ENCODE measurements around the gene STARD13. TPM values are rescaled to one million over a fixed set of nuclear protein-coding genes. Genes with fewer than 3 reads are reported as not detected.

STARD13 gene
- total RNA-seq, 1 experiment from 2014 or later: 4.1 TPM

DNA sequence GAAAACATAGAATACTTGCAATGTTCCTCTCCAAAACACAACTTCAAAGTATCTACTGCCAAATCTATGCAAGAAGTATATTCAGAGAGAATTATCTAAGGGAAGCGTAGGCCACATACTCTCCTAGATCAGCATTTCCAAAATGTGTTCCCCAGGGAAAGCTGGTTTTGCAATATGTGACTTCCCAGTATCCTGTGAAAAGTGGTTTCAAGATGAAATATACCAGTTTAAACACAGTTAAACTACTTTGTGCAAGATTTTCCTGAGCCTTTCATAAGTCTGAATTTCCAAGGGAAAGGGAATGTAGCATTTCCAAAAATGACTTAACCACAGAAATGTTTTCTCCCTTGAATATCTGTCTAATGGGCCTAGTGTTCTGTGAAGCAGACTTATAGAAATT, 7.6 kb downstream of the STARD13 start:
- ChIA-PET RAD21 (ENCODE audit: low non-redundant PET in 1 of 2, low total read pairs in 2 of 2, uncharacterized antibody in 2 of 2, unreplicated experiment in 2 of 2) (no interaction called here), POLR2A (no interaction called here), CTCF (no interaction called here)
- DNase-seq (ENCODE audit: low read depth, low spot score): no peak
- Histone ChIP-seq H3K4me1 (ENCODE audit: control insufficient read depth in 1 of 2, insufficient read depth in 2 of 2, low read length in 2 of 2) (peaks cover 8 to 26% of the 10 kb centered on the region in 2 experiments), H2AFZ (ENCODE audit: low read depth, low read length, poor library complexity, severe bottlenecking) (no peak overlapping the region), H3K79me2 (ENCODE audit: insufficient read depth, low read length) (no peaks in the 10 kb centered on the region), H3K27ac (ENCODE audit: low read depth, low read length) (no peak overlapping the region), H3K27me3 (ENCODE audit: insufficient read depth, low read length) (no peaks in the 10 kb centered on the region), H3K4me2 (ENCODE audit: low read length) (no peak overlapping the region), H3K4me3 (replicated peaks in 1 of 2; ENCODE audit: low read depth in 1 of 2, low read length in 2 of 2) (no peak overlapping the region), H3K9me3 (ENCODE audit: control insufficient read depth in 1 of 2, insufficient read depth in 1 of 2, low read depth in 1 of 2, low read length in 2 of 2) (no peaks in the 10 kb centered on the region), H3K9me2 (ENCODE audit: insufficient read depth) (no peaks in the 10 kb centered on the region), H3K9ac (ENCODE audit: low read length) (no peak overlapping the region), H3K36me3 (ENCODE audit: control insufficient read depth in 1 of 2, insufficient read depth in 2 of 2, low read length in 2 of 2) (no peaks in the 10 kb centered on the region), H4K20me1 (ENCODE audit: insufficient read depth) (no peaks in the 10 kb centered on the region)
- TF ChIP-seq FOSL1 (IDR thresholded peaks at IDR 0.05; ENCODE audit: low read depth) (no peak), MAX (IDR thresholded peaks at IDR 0.05) (no peak), JUND (IDR thresholded peaks at IDR 0.05) (no peak), POLR2A (IDR thresholded peaks at IDR 0.05; ENCODE audit: borderline replicate concordance, extremely low read depth, insufficient read depth, insufficient read length) (no peak), CTCF (IDR thresholded peaks at IDR 0.05 in 2 of 3, conservative IDR thresholded peaks at IDR 0.05 in 1 of 3; ENCODE audit: borderline replicate concordance in 1 of 3, insufficient read depth in 1 of 3, low read depth in 2 of 3, low read length in 2 of 3) (no peak), SP1 (IDR thresholded peaks at IDR 0.05; ENCODE audit: low read depth) (no peak), EGR1 (IDR thresholded peaks at IDR 0.05; ENCODE audit: low read depth) (no peak), ZFX (IDR thresholded peaks at IDR 0.05) (no peak), POLR2AphosphoS5 (IDR thresholded peaks at IDR 0.05; ENCODE audit: low read depth, low read length) (no peak), EZH2 (IDR thresholded peaks at IDR 0.05) (no peak), ELF1 (IDR thresholded peaks at IDR 0.05; ENCODE audit: borderline replicate concordance, low read depth) (no peak), SRF (IDR thresholded peaks at IDR 0.05; ENCODE audit: low read depth) (no peak), RAD21 (IDR thresholded peaks at IDR 0.05; ENCODE audit: low read depth) (no peak), ZNF274 (IDR thresholded peaks at IDR 0.05; ENCODE audit: low read depth, low read length) (no peak), REST (IDR thresholded peaks at IDR 0.05; ENCODE audit: low read depth) (no peak), EZH2phosphoT487 (IDR thresholded peaks at IDR 0.05; ENCODE audit: borderline replicate concordance) (no peak)
- TF ChIP-seq, protein P1, sequence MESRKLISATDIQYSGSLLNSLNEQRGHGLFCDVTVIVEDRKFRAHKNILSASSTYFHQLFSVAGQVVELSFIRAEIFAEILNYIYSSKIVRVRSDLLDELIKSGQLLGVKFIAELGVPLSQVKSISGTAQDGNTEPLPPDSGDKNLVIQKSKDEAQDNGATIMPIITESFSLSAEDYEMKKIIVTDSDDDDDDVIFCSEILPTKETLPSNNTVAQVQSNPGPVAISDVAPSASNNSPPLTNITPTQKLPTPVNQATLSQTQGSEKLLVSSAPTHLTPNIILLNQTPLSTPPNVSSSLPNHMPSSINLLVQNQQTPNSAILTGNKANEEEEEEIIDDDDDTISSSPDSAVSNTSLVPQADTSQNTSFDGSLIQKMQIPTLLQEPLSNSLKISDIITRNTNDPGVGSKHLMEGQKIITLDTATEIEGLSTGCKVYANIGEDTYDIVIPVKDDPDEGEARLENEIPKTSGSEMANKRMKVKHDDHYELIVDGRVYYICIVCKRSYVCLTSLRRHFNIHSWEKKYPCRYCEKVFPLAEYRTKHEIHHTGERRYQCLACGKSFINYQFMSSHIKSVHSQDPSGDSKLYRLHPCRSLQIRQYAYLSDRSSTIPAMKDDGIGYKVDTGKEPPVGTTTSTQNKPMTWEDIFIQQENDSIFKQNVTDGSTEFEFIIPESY (IDR thresholded peaks at IDR 0.05; ENCODE audit: extremely low read depth, insufficient replicate concordance, low read length): no peak
- TF ChIP-seq, protein P2, sequence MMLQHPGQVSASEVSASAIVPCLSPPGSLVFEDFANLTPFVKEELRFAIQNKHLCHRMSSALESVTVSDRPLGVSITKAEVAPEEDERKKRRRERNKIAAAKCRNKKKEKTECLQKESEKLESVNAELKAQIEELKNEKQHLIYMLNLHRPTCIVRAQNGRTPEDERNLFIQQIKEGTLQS (IDR thresholded peaks at IDR 0.05): no peak
- intact Hi-C loops (cut with micrococcal nuclease): no loop called here
- no peak for ATAC-seq
- no TSS peak for BruUV-seq (replicated peaks)
